Breast epithelium (tissue), 3 donors: ENCODE measurements around the gene PLEKHH1.

Experiments used
- POLR2A ChIP-seq: fragments of 450-650 bp; IDR thresholded peaks from one replicate; pipeline ENCODE4 v1.6.1; 2016; ENCODE audit warnings: antibody characterized with exemption, mild to moderate bottlenecking, moderate library complexity
- TF ChIP-seq, protein P1 (sequence below), 3 donors: fragments of 450-650 bp; IDR thresholded peaks; one replicate each; pipeline ENCODE4 v1.5.1; 2016 to 2017; ENCODE audit warnings: antibody characterized with exemption in 3 of 3, mild to moderate bottlenecking in 3 of 3, moderate library complexity in 3 of 3

DNA sequence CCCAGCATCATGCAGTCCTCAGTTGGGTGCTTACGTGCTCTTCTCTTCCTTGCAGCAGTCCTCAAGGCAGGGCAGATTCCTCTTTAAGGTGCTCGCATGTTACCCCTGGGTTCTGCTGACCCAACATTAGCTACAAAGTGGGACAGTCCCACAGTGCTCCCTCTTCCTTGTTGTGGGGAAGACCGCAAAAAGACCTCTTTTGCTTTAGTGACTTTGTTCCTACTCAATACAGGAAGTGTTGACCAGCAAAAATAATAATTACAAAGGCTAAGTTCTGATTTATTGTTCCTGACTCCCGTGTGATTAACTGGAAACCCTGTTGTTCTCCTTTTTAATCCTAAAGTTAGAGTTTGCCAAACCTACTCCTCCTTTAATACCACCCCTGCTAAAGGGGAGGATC, 53.3 kb downstream of the PLEKHH1 start:
- no peak for TF ChIP-seq POLR2A
- TF ChIP-seq, protein P1, sequence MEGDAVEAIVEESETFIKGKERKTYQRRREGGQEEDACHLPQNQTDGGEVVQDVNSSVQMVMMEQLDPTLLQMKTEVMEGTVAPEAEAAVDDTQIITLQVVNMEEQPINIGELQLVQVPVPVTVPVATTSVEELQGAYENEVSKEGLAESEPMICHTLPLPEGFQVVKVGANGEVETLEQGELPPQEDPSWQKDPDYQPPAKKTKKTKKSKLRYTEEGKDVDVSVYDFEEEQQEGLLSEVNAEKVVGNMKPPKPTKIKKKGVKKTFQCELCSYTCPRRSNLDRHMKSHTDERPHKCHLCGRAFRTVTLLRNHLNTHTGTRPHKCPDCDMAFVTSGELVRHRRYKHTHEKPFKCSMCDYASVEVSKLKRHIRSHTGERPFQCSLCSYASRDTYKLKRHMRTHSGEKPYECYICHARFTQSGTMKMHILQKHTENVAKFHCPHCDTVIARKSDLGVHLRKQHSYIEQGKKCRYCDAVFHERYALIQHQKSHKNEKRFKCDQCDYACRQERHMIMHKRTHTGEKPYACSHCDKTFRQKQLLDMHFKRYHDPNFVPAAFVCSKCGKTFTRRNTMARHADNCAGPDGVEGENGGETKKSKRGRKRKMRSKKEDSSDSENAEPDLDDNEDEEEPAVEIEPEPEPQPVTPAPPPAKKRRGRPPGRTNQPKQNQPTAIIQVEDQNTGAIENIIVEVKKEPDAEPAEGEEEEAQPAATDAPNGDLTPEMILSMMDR (IDR thresholded peaks at IDR 0.05), result no peak
